Gastrocnemius medialis (tissue), 4 donors: Measurements from ENCODE around the gene FMO3. TPM values are rescaled to one million over a fixed set of nuclear protein-coding genes. Genes with fewer than 3 reads are reported as not detected.

Source experiments
- ATAC-seq, 2 donors: fragments of 150-250 bp; one replicate each; pipeline ENCODE4 v1.9.1; 2016
- DNase-seq, 2 donors: peaks; one replicate each; pipeline ENCODE4 v3.0.0-alpha.2; 2019
- H3K27ac ChIP-seq, 4 donors: fragments of 200-600 bp; sonication (generic); 1 replicate in 1 of 4; 2 replicates in 3 of 4; pipeline ENCODE4 v1.5.1; 2016 to 2018; ENCODE audit warnings: mild to moderate bottlenecking in 2 of 4, moderate library complexity in 1 of 4
- H3K27me3 ChIP-seq, 3 donors: fragments of 200-600 bp; sonication (generic) in 2 of 3; 1 replicate in 1 of 3; 2 replicates in 2 of 3; pipeline versions ENCODE4 v1.5.1 to v1.6.0; 2016 to 2019; ENCODE audit warnings: mild to moderate bottlenecking in 1 of 3, moderate library complexity in 1 of 3
- H3K36me3 ChIP-seq, 2 donors: fragments of 200-600 bp; sonication (generic) in 1 of 2; one replicate each; pipeline ENCODE4 v1.5.1; 2017 to 2018
- H3K4me1 ChIP-seq, 2 donors: fragments of 200-600 bp; sonication (generic) in 1 of 2; one replicate each; pipeline ENCODE4 v1.5.1; 2016 to 2017; ENCODE audit warnings: mild to moderate bottlenecking in 2 of 2
- H3K4me3 ChIP-seq, 4 donors: fragments of 200-600 bp; sonication (generic) in 3 of 4; 1 replicate in 1 of 4; 2 replicates in 3 of 4; pipeline ENCODE4 v1.5.1; 2016 to 2019; ENCODE audit warnings: mild to moderate bottlenecking in 2 of 4
- H3K9me3 ChIP-seq, 3 donors: fragments of 200-600 bp; sonication (generic) in 2 of 3; 1 replicate in 1 of 3; 2 replicates in 2 of 3; pipeline ENCODE4 v1.5.1; 2016 to 2019
- POLR2A ChIP-seq, 2 donors: fragments of 450-650 bp; IDR thresholded peaks; one replicate each; pipeline ENCODE4 v1.6.1; 2017; ENCODE audit warnings: antibody characterized with exemption in 2 of 2, mild to moderate bottlenecking in 2 of 2, moderate library complexity in 2 of 2
- in situ Hi-C, 4 donors: fragments of 200-750 bp; cut with MboI; loops; one replicate each; pipeline versions ENCODE4 v1.15.0 to v1.8.0; 2017; ENCODE audit warnings: low sequenced_read_pairs in 4 of 4
- intact Hi-C: fragments of 100-400 bp; cut with DNase I; formaldehyde crosslinking; loops from one replicate; pipeline ENCODE4 v1.15.1; 2023; ENCODE audit warnings: low total_unique reads
- total RNA-seq, 4 donors: library from RNA; depleted of rRNA; stranded (reverse); fragments of >200 nt; gene quantifications; one replicate each; pipeline versions ENCODE4 v1.1.0 to v1.2.3, GENCODE V29; 2016
- TF ChIP-seq, protein P1 (sequence below), 5 experiments: fragments of 450-650 bp in 3 of 5; fragments of 200-600 bp in 2 of 5; sonication (generic) in 2 of 5; IDR thresholded peaks in 4 of 5; conservative IDR thresholded peaks in 1 of 5; 1 replicate in 4 of 5; 2 replicates in 1 of 5; pipeline ENCODE4 v1.5.1; 2016 to 2019; ENCODE audit warnings: antibody characterized with exemption in 5 of 5, mild to moderate bottlenecking in 3 of 5, moderate library complexity in 3 of 5

The FMO3 gene
- total RNA-seq, 4 donors from 2014 or later, result 2.1 to 3.3 (median 2.6) TPM

DNA sequence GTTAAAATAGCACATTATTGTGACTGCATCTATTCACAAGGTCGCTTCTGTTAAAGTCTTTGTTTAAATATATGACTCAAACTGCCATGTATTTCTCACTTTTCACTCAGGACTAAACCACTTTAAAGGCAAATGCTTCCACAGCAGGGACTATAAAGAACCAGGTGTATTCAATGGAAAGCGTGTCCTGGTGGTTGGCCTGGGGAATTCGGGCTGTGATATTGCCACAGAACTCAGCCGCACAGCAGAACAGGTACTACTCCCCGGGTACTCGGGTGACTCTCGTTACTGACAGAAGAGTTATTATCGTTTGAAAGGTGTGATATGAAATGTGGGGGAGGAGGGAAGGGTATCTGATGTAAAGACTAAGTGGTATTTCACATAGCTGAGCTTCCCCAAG, 17.3 kb downstream of the FMO3 start:
- H3K9me3 ChIP-seq, result no peaks in the 10 kb centered on the region
- in situ Hi-C loops (no loop called here), intact Hi-C loops (no loop called here)
- no peak for ATAC-seq
- TF ChIP-seq, protein P1, sequence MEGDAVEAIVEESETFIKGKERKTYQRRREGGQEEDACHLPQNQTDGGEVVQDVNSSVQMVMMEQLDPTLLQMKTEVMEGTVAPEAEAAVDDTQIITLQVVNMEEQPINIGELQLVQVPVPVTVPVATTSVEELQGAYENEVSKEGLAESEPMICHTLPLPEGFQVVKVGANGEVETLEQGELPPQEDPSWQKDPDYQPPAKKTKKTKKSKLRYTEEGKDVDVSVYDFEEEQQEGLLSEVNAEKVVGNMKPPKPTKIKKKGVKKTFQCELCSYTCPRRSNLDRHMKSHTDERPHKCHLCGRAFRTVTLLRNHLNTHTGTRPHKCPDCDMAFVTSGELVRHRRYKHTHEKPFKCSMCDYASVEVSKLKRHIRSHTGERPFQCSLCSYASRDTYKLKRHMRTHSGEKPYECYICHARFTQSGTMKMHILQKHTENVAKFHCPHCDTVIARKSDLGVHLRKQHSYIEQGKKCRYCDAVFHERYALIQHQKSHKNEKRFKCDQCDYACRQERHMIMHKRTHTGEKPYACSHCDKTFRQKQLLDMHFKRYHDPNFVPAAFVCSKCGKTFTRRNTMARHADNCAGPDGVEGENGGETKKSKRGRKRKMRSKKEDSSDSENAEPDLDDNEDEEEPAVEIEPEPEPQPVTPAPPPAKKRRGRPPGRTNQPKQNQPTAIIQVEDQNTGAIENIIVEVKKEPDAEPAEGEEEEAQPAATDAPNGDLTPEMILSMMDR (IDR thresholded peaks at IDR 0.05 in 4 of 5, conservative IDR thresholded peaks at IDR 0.05 in 1 of 5), result no peak
- no peak for TF ChIP-seq POLR2A (IDR thresholded peaks at IDR 0.05)
- peaks cover 3 to 17% of the 10 kb centered on the region in 2 donors for H3K4me1 ChIP-seq
- no peak overlapping the region for H3K4me3 ChIP-seq
- no peak for DNase-seq
- H3K36me3 ChIP-seq, result no peaks in the 10 kb centered on the region
- no peaks in the 10 kb centered on the region for H3K27me3 ChIP-seq
- peak overlapping the region in 2 of 4 donors; percentile 12 to 27 for H3K27ac ChIP-seq

DNA sequence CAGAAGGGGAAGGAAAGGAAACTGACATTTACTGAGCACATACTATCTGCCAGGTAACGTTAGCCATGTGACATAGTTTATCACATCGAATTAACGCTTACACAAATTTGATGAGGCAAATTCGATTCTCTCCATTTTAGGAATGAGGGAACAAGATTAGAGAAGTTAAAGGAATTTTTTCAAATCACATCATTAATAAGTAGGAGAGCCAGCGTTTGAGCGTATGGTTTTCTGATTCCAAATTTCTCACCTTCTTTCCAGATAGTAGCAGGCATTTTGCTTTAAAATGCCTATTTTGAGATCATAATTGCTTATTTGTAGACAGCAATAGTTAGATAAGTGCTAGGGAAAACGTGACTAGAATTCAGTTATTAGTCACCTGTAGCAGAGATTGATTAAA, 19.3 kb downstream of the FMO3 start:
- ATAC-seq, result no peak
- Histone ChIP-seq H3K9me3 (no peaks in the 10 kb centered on the region), H3K27ac (peak overlapping the region in 2 of 4 donors; percentile 10 to 24), H3K4me1 (peaks cover 3 to 17% of the 10 kb centered on the region in 2 donors), H3K36me3 (no peaks in the 10 kb centered on the region), H3K4me3 (no peak overlapping the region), H3K27me3 (no peaks in the 10 kb centered on the region)
- DNase-seq, result no peak
- intact Hi-C loops, result loop anchor here (1.0 kb wide), 1 partner anchor 79 kb away; no protein-coding TSS in a partner anchor
- TF ChIP-seq, protein P1 (IDR thresholded peaks at IDR 0.05 in 4 of 5, conservative IDR thresholded peaks at IDR 0.05 in 1 of 5), result no peak
- no peak for TF ChIP-seq POLR2A (IDR thresholded peaks at IDR 0.05)
- in situ Hi-C loops, result no loop called here

DNA sequence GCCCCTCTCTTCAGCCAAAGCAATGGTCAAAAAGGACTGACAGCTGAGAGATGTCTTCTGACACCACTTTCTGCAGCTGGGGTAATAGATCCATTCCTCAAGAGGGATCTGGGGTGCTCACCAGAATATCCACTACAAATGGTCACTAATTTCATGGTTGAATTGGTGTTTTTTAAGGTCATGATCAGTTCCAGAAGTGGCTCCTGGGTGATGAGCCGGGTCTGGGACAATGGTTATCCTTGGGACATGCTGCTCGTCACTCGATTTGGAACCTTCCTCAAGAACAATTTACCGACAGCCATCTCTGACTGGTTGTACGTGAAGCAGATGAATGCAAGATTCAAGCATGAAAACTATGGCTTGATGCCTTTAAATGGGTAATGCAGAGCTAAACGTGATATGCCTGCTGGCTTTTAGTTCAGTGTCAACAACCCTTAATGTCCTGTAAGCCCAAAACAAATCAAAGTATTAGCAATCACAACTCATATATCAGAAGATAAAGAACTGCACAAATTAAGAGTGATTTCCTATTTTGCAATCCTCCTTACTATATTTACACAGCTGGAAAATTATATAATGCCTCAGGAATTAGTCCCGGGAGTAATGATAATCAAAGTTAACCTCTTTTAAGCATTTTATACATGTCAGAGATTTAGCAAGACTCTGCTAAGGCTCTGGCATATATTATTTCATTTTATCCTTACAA, 20.1 kb downstream of the FMO3 start:
- H3K36me3 ChIP-seq, result no peaks in the 10 kb centered on the region
- H3K4me1 ChIP-seq, result peaks cover 3 to 17% of the 10 kb centered on the region in 2 donors
- H3K4me3 ChIP-seq, result no peak overlapping the region
- ATAC-seq, result peak in 1 of 2 donors; percentile 30
- DNase-seq, result no peak
- peak overlapping the region; percentile 10 to 45 (median 31) for H3K27ac ChIP-seq
- no peak for TF ChIP-seq POLR2A (IDR thresholded peaks at IDR 0.05)
- TF ChIP-seq, protein P1 (IDR thresholded peaks at IDR 0.05 in 4 of 5, conservative IDR thresholded peaks at IDR 0.05 in 1 of 5), result no peak
- H3K9me3 ChIP-seq, result no peaks in the 10 kb centered on the region
- in situ Hi-C loops, result no loop called here
- intact Hi-C loops, result loop anchor here (1.0 kb wide), 1 partner anchor 79 kb away; no protein-coding TSS in a partner anchor
- H3K27me3 ChIP-seq, result no peaks in the 10 kb centered on the region

DNA sequence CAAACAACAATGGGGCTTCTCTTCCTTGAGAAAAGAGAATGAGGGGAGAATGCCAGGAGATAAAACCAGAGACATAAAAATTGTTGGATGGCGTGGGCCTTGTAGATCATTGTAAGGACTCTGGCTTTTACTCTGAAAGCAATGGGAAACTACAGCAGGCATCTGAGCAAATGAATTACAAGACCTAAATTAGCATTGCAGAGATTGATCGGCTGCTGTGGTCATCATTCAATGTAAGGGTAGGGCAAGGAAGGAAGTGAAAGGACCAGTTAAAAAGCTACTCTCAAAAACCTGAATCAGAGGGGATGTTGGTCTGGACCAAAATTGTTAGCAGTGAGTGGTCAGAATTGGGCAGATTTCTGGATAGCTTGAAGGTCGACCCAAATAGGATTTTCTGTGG, 21.4 kb downstream of the FMO3 start:
- Histone ChIP-seq H3K27me3 (no peaks in the 10 kb centered on the region), H3K9me3 (no peaks in the 10 kb centered on the region), H3K4me3 (no peak overlapping the region), H3K27ac (peak overlapping the region in 1 of 4 donors; percentile 45), H3K36me3 (no peaks in the 10 kb centered on the region), H3K4me1 (peaks cover 3 to 17% of the 10 kb centered on the region in 2 donors)
- intact Hi-C loops (no loop called here), in situ Hi-C loops (no loop called here)
- no peak for TF ChIP-seq POLR2A (IDR thresholded peaks at IDR 0.05)
- TF ChIP-seq, protein P1 (IDR thresholded peaks at IDR 0.05 in 4 of 5, conservative IDR thresholded peaks at IDR 0.05 in 1 of 5), result no peak
- no peak for ATAC-seq
- no peak for DNase-seq
